IMR-90 (cell line): ENCODE measurements around the gene RIPK1. TPM values are rescaled to one million over a fixed set of nuclear protein-coding genes. Genes with fewer than 3 reads are reported as not detected.

Experiments
- ATAC-seq: fragments of 200-7000 bp; cut with Tn5 transposase; 2 replicates; pipeline ENCODE4 v1.9.1; 2020; ENCODE audit warnings: low read depth, mild to moderate bottlenecking, moderate library complexity
- BruUV-seq: library from RNA; stranded (reverse); fragments of 400-500 nt; replicated peaks from 2 replicates; lab custom pipeline; 2021; lab: Mats Ljungman, UMichigan
- CTCF ChIA-PET: fragments of 300-600 bp; formaldehyde crosslinking; extraction: SDS; loops from one replicate; lab custom pipeline; 2021; ENCODE audit warnings: antibody characterized with exemption; lab: Yijun Ruan, JAX
- POLR2A ChIA-PET: fragments of 300-600 bp; sonication (Branson Sonifier 250); formaldehyde crosslinking; loops from one replicate; lab custom pipeline; 2022; ENCODE audit warnings: antibody characterized with exemption; ENCODE audit not compliant: unreplicated experiment; lab: Charles Lee
- DNase-seq: peaks from one replicate; pipeline ENCODE4 v3.0.0; 2013
- H2AFZ ChIP-seq: replicated peaks from 2 replicates; pipeline ENCODE3; 2013; ENCODE audit warnings: low read length, mild to moderate bottlenecking; ENCODE audit not compliant: poor library complexity
- H2AK5ac ChIP-seq: 2 replicates; pipeline ENCODE4 v1.6.1; 2013; ENCODE audit warnings: low read depth, low read length, inconsistent platforms
- H2AK9ac ChIP-seq: replicated peaks from 2 replicates; pipeline ENCODE3; 2013; ENCODE audit warnings: mild to moderate bottlenecking, low read depth, low read length, moderate library complexity; ENCODE audit not compliant: poor library complexity
- H2BK120ac ChIP-seq: 2 replicates; pipeline ENCODE4 v1.6.1; 2013; ENCODE audit warnings: low read depth, low read length, inconsistent platforms
- H2BK15ac ChIP-seq: 3 replicates; pipeline ENCODE4 v1.6.1; 2013; ENCODE audit warnings: low read depth, low read length, inconsistent platforms
- H2BK20ac ChIP-seq: 2 replicates; pipeline ENCODE4 v1.6.1; 2013; ENCODE audit warnings: low read depth, mild to moderate bottlenecking, inconsistent platforms, low read length, moderate library complexity
- H2BK5ac ChIP-seq: 2 replicates; pipeline ENCODE4 v1.6.1; 2013; ENCODE audit warnings: mild to moderate bottlenecking, low read depth, low read length, inconsistent platforms; ENCODE audit not compliant: poor library complexity, severe bottlenecking
- H3K14ac ChIP-seq: replicated peaks from 2 replicates; pipeline ENCODE4 v1.6.1; 2013; ENCODE audit warnings: low read depth, low read length, inconsistent platforms
- H3K18ac ChIP-seq: 2 replicates; pipeline ENCODE4 v1.6.1; 2013; ENCODE audit warnings: low read depth, low read length, control low read depth
- H3K23ac ChIP-seq: 2 replicates; pipeline ENCODE4 v1.6.1; 2013; ENCODE audit warnings: low read depth, low read length, inconsistent platforms
- H3K27ac ChIP-seq: 2 replicates; pipeline ENCODE4 v1.5.1; 2013; ENCODE audit warnings: mild to moderate bottlenecking, control low read depth, low read length; ENCODE audit not compliant: insufficient read depth
- H3K27me3 ChIP-seq: 2 replicates; pipeline ENCODE4 v1.6.1; 2013; ENCODE audit warnings: low read length; ENCODE audit not compliant: control insufficient read depth, insufficient read depth
- H3K36me3 ChIP-seq: 2 replicates; pipeline ENCODE4 v1.6.1; 2013; ENCODE audit warnings: low read length, mixed read lengths; ENCODE audit not compliant: control insufficient read depth, insufficient read depth
- H3K4ac ChIP-seq: 2 replicates; pipeline ENCODE4 v1.6.1; 2013; ENCODE audit warnings: low read depth, low read length, inconsistent platforms
- H3K4me1 ChIP-seq: 2 replicates; pipeline ENCODE4 v1.6.1; 2013; ENCODE audit warnings: low read length, mixed read lengths; ENCODE audit not compliant: control insufficient read depth, insufficient read depth
- H3K4me2 ChIP-seq: 2 replicates; pipeline ENCODE4 v1.6.1; 2013; ENCODE audit warnings: low read depth, mild to moderate bottlenecking, control low read depth, low read length, moderate library complexity
- H3K4me3 ChIP-seq: 2 replicates; pipeline ENCODE4 v1.5.1; 2013; ENCODE audit warnings: low read depth, mild to moderate bottlenecking, control low read depth, low read length, moderate library complexity; ENCODE audit not compliant: insufficient read depth
- H3K56ac ChIP-seq: 2 replicates; pipeline ENCODE4 v1.6.1; 2013; ENCODE audit warnings: low read length, inconsistent platforms; ENCODE audit not compliant: insufficient read depth; ENCODE audit errors: extremely low read depth
- H3K79me1 ChIP-seq, 2 experiments: 2 replicates each; pipeline ENCODE4 v1.6.1; 2013; ENCODE audit warnings: low read length in 2 of 2, inconsistent platforms in 1 of 2, low read depth in 1 of 2
- H3K9ac ChIP-seq: 2 replicates; pipeline ENCODE4 v1.6.1; 2013; ENCODE audit warnings: low read depth, low read length, control low read depth
- H3K9me1 ChIP-seq: 2 replicates; pipeline ENCODE4 v1.6.1; 2013; ENCODE audit warnings: low read length, inconsistent platforms; ENCODE audit not compliant: insufficient read depth
- H3K9me3 ChIP-seq: 2 replicates; pipeline ENCODE4 v1.6.1; 2013; ENCODE audit warnings: low read length; ENCODE audit not compliant: control insufficient read depth, insufficient read depth
- H4K20me1 ChIP-seq: 2 replicates; pipeline ENCODE4 v1.6.1; 2013; ENCODE audit warnings: low read length, inconsistent platforms; ENCODE audit not compliant: insufficient read depth
- H4K5ac ChIP-seq: 2 replicates; pipeline ENCODE4 v1.6.1; 2013; ENCODE audit warnings: mild to moderate bottlenecking, low read depth, low read length, control low read depth
- H4K8ac ChIP-seq, 2 experiments: 2 replicates each; pipeline ENCODE4 v1.6.1; 2013; ENCODE audit warnings: low read depth in 2 of 2, low read length in 2 of 2, control low read depth in 1 of 2, inconsistent platforms in 1 of 2
- H4K91ac ChIP-seq: 2 replicates; pipeline ENCODE4 v1.6.1; 2013; ENCODE audit warnings: low read depth, low read length, inconsistent platforms; ENCODE audit not compliant: insufficient read depth
- BHLHE40 ChIP-seq: fragments of 150-350 bp; IDR thresholded peaks from 2 replicates; pipeline ENCODE4 v1.6.1; 2016; ENCODE audit warnings: mild to moderate bottlenecking, low read depth, low read length
- CHD1 ChIP-seq: IDR thresholded peaks from 2 replicates; pipeline ENCODE4 v1.6.1; 2012; ENCODE audit warnings: low read depth, low read length, improper control_type of control experiment
- ELK1 ChIP-seq: fragments of 150-350 bp; IDR thresholded peaks from 2 replicates; pipeline ENCODE4 v1.6.1; 2016; ENCODE audit warnings: low read depth, mild to moderate bottlenecking, low read length, moderate library complexity, borderline replicate concordance
- MAFK ChIP-seq: IDR thresholded peaks from 2 replicates; pipeline ENCODE4 v1.6.1; 2012; ENCODE audit warnings: low read depth, low read length, improper control_type of control experiment
- RAD21 ChIP-seq: IDR thresholded peaks from 2 replicates; pipeline ENCODE4 v1.6.1; 2012; ENCODE audit warnings: low read length, improper control_type of control experiment
- RFX5 ChIP-seq: IDR thresholded peaks from 2 replicates; pipeline ENCODE4 v1.8.0; 2012; ENCODE audit warnings: low read depth, mild to moderate bottlenecking, low read length, moderate library complexity
- WGBS, 2 experiments: methylation state at CpG; one replicate each; pipeline versions ENCODE4 v1.1.5 to v1.1.7; 2013; ENCODE audit warnings: missing lambda C conversion rate in 2 of 2; ENCODE audit not compliant: insufficient read length in 1 of 2; ENCODE audit errors: extremely low coverage in 2 of 2; 5-methylcytosine and 5-hydroxymethylcytosine counted together
- dilution Hi-C: fragments of 300-500 bp; cut with HindIII; formaldehyde crosslinking; loops from one replicate; pipeline ENCODE4 v1.14.3; 2018; ENCODE audit warnings: low sequenced_read_pairs; ENCODE audit not compliant: unreplicated experiment
- in situ Hi-C: fragments of 300-500 bp; cut with MboI; formaldehyde crosslinking; loops from 3 replicates; pipeline ENCODE4 v1.14.3; 2019; ENCODE audit warnings: low sequenced_read_pairs, inconsistent platforms, mixed read lengths
- intact Hi-C: fragments of 100-400 bp; cut with micrococcal nuclease; formaldehyde crosslinking; loops from 2 replicates; pipeline ENCODE4 v1.10.0; 2022
- polyA plus RNA-seq, 3 experiments: library from polyadenylated mRNA; depleted of rRNA; stranded (reverse); fragments of >200 nt; gene quantifications; 2 replicates each; pipeline ENCODE4 v1.2.3, GENCODE V29; 2012; ENCODE audit warnings: low replicate concordance in 1 of 3
- total RNA-seq: library from RNA; depleted of rRNA; stranded (reverse); fragments of >200 nt; gene quantifications from 2 replicates; pipeline ENCODE4 v1.2.3, GENCODE V29; 2012

Gene RIPK1
- total and polyA plus RNA-seq, 2 of the 4 experiments (the other 2 are of a cell fraction) = 12.6 to 25.6 TPM

GRCh38 chr6:3081960-3082359, 13.7 kb downstream of the RIPK1 start:
- no peak overlapping the region for H2BK5ac ChIP-seq
- H3K9ac ChIP-seq = no peak overlapping the region
- DNase-seq = no peak
- H3K14ac ChIP-seq = no peak overlapping the region
- no peak overlapping the region for H2BK15ac ChIP-seq
- no peak overlapping the region for H3K4ac ChIP-seq
- in situ Hi-C loops = no loop called here
- no peak overlapping the region for H3K4me3 ChIP-seq
- BruUV-seq = no TSS peak
- H2AK9ac ChIP-seq = no peak overlapping the region
- H3K9me1 ChIP-seq = peaks cover 17% of the 10 kb centered on the region; the same call in 1 of the 2 replicates
- no CpG with 5 or more reads among the region's 5 CpGs for WGBS, 2 experiments
- no peak overlapping the region for H4K5ac ChIP-seq
- H2AFZ ChIP-seq = no peak overlapping the region
- peaks cover 45 to 74% of the 10 kb centered on the region in 2 experiments for H3K79me1 ChIP-seq
- no peak for ATAC-seq
- H3K18ac ChIP-seq = no peak overlapping the region
- no peaks in the 10 kb centered on the region for H3K27me3 ChIP-seq
- no peak overlapping the region for H3K27ac ChIP-seq
- no peak overlapping the region for H4K91ac ChIP-seq
- H4K20me1 ChIP-seq = 0 out of 2 replicates have a peak, but pooled peaks cover 3% of the 10 kb centered on the region
- no peaks in the 10 kb centered on the region for H3K9me3 ChIP-seq
- no peaks in the 10 kb centered on the region for H3K4me1 ChIP-seq
- POLR2A ChIA-PET = no interaction called here
- peaks cover 56% of the 10 kb centered on the region for H3K36me3 ChIP-seq
- H2BK120ac ChIP-seq = no peak overlapping the region
- H3K4me2 ChIP-seq = no peak overlapping the region
- H4K8ac ChIP-seq = no peak overlapping the region
- no peak overlapping the region for H2AK5ac ChIP-seq
- CTCF ChIA-PET = no interaction called here
- intact Hi-C loops = no loop called here
- H3K23ac ChIP-seq = no peak overlapping the region
- TF ChIP-seq RAD21 (no peak), RFX5 (no peak), CHD1 (no peak), MAFK (no peak), BHLHE40 (no peak), ELK1 (no peak)
- no peak overlapping the region for H3K56ac ChIP-seq
- no peak overlapping the region for H2BK20ac ChIP-seq
- dilution Hi-C loops = no loop called here
